Vagina (tissue), 2 donors: ENCODE data around the gene MSH5. TPM values are rescaled to one million over a fixed set of nuclear protein-coding genes. Genes with fewer than 3 reads are reported as not detected.

Source experiments
- DNase-seq, 2 donors: peaks; one replicate each; pipeline ENCODE4 v3.0.0-alpha.2; 2017; ENCODE audit errors: extremely low spot score in 2 of 2
- H3K27ac ChIP-seq: fragments of 200-600 bp; sonication (generic); one replicate; pipeline ENCODE4 v1.5.1; 2019
- H3K27me3 ChIP-seq: fragments of 200-600 bp; sonication (generic); one replicate; pipeline ENCODE4 v1.5.1; 2019
- H3K36me3 ChIP-seq, 2 donors: fragments of 200-600 bp; sonication (generic); one replicate each; pipeline ENCODE4 v1.5.1; 2017 to 2019
- H3K4me1 ChIP-seq: fragments of 200-600 bp; sonication (generic); one replicate; pipeline ENCODE4 v1.5.1; 2019
- H3K4me3 ChIP-seq, 2 donors: fragments of 200-600 bp; sonication (generic); 1 replicate in 1 of 2; 2 replicates in 1 of 2; pipeline ENCODE4 v1.5.1; 2016 to 2019
- H3K9me3 ChIP-seq: fragments of 200-600 bp; sonication (generic); one replicate; pipeline ENCODE4 v1.5.1; 2019
- POLR2A ChIP-seq, 2 donors: fragments of 450-650 bp; IDR thresholded peaks; one replicate each; pipeline ENCODE4 v1.6.1; 2017; ENCODE audit warnings: antibody characterized with exemption in 2 of 2, mild to moderate bottlenecking in 2 of 2, moderate library complexity in 2 of 2
- POLR2AphosphoS5 ChIP-seq, 2 donors: sonication (generic); formaldehyde crosslinking; IDR thresholded peaks; one replicate each; pipeline ENCODE4 v1.9.0; 2017; ENCODE audit warnings: antibody characterized with exemption in 2 of 2, mild to moderate bottlenecking in 2 of 2, low read depth in 1 of 2; ENCODE audit not compliant: insufficient read depth in 1 of 2
- intact Hi-C: fragments of 100-400 bp; cut with DNase I; formaldehyde crosslinking; loops from one replicate; pipeline ENCODE4 v1.15.1; 2023
- total RNA-seq: library from RNA; depleted of rRNA; stranded (reverse); fragments of >200 nt; gene quantifications from one replicate; pipeline ENCODE4 v1.2.3, GENCODE V29; 2016
- TF ChIP-seq, protein P1 (sequence below), 3 experiments: fragments of 450-650 bp in 2 of 3; fragments of 200-600 bp in 1 of 3; sonication (generic) in 1 of 3; IDR thresholded peaks; one replicate each; pipeline ENCODE4 v1.5.1; 2017 to 2019; ENCODE audit warnings: antibody characterized with exemption in 3 of 3, mild to moderate bottlenecking in 2 of 3, moderate library complexity in 2 of 3

Gene MSH5
- total RNA-seq, 1 donor from 2014 or later, result 11.0 TPM

DNA sequence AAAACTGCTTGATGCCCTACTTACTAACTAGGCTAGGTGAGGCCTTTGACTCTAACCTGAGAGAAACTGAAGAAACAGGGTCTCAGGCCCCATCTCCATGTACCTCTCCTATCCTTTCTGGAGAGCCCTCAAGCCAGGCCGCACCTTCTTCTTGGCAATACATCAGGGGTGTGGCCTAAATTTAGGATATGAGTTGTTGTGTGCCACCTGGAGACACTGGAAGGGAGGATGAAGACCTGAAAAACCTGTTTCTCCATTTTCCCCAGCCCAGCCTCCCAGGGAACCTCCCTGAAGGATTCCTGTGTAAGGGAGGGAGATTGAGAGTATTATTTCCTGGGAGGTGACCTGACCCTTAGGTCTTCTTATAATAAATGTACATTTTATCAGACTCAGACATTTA is 21.5 kb upstream of the MSH5 start:
- TF ChIP-seq POLR2A (IDR thresholded peaks at IDR 0.05) (no peak), POLR2AphosphoS5 (IDR thresholded peaks at IDR 0.05; ENCODE audit: insufficient read depth in 1 of 2, low read depth in 1 of 2) (peak in 1 of 2 donors; percentile 88)
- Histone ChIP-seq H3K4me3 (no peak overlapping the region), H3K9me3 (no peaks in the 10 kb centered on the region), H3K27ac (peak overlapping the region; percentile 71), H3K4me1 (peaks cover 14% of the 10 kb centered on the region), H3K36me3 (no peaks in the 10 kb centered on the region), H3K27me3 (no peaks in the 10 kb centered on the region)
- intact Hi-C loops, result no loop called here
- no peak for DNase-seq

- peaks cover 13% of the 10 kb centered on the region for H3K4me1 ChIP-seq
- H3K4me3 ChIP-seq, result no peak overlapping the region
- H3K27ac ChIP-seq, result peak overlapping the region; percentile 71
- no peaks in the 10 kb centered on the region for H3K27me3 ChIP-seq
- intact Hi-C loops, result no loop called here
- TF ChIP-seq POLR2A (IDR thresholded peaks at IDR 0.05) (no peak), POLR2AphosphoS5 (IDR thresholded peaks at IDR 0.05; ENCODE audit: insufficient read depth in 1 of 2, low read depth in 1 of 2) (no peak)
- TF ChIP-seq, protein P1, sequence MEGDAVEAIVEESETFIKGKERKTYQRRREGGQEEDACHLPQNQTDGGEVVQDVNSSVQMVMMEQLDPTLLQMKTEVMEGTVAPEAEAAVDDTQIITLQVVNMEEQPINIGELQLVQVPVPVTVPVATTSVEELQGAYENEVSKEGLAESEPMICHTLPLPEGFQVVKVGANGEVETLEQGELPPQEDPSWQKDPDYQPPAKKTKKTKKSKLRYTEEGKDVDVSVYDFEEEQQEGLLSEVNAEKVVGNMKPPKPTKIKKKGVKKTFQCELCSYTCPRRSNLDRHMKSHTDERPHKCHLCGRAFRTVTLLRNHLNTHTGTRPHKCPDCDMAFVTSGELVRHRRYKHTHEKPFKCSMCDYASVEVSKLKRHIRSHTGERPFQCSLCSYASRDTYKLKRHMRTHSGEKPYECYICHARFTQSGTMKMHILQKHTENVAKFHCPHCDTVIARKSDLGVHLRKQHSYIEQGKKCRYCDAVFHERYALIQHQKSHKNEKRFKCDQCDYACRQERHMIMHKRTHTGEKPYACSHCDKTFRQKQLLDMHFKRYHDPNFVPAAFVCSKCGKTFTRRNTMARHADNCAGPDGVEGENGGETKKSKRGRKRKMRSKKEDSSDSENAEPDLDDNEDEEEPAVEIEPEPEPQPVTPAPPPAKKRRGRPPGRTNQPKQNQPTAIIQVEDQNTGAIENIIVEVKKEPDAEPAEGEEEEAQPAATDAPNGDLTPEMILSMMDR (IDR thresholded peaks at IDR 0.05), result no peak
- no peak for DNase-seq
- H3K9me3 ChIP-seq, result no peaks in the 10 kb centered on the region
- no peaks in the 10 kb centered on the region for H3K36me3 ChIP-seq
These were observed 20.8 kb upstream of the MSH5 start for GRCh38 chr6:31719001-31719400.

DNA sequence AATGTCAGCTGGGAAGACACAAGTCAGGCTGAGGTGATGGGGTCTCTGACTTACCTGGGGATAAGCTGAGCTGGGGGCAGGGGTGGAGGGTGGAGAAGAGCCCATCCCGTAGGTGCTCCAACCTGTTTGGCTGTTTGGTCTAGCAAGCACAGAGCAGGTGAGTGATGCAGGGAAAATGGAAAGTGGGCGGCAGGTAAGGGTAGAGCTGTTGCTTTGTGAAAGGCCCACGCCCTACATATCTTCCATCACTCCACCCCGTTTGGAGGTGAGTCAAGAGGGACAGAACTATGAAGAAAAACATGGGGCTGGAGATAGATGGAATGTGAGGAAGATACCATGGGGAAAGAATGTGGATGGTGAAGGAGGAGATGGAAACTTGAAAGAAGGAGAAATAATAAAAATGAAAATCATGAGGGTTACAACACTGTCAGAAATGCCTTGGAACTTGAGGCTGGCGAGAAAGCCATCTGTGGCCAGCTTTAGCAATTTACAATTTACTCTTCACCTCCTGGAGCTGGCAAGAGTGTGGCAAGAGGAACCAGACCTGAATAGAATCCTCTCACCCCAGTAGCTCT is 19.5 kb upstream of the MSH5 start:
- TF ChIP-seq POLR2A (IDR thresholded peaks at IDR 0.05) (no peak), POLR2AphosphoS5 (IDR thresholded peaks at IDR 0.05; ENCODE audit: insufficient read depth in 1 of 2, low read depth in 1 of 2) (no peak)
- TF ChIP-seq, protein P1 (IDR thresholded peaks at IDR 0.05), result no peak
- intact Hi-C loops, result no loop called here
- Histone ChIP-seq H3K27ac (no peak overlapping the region), H3K4me1 (peaks cover 7% of the 10 kb centered on the region), H3K4me3 (peak overlapping the region in 1 of 2 donors; percentile 3), H3K9me3 (no peaks in the 10 kb centered on the region), H3K36me3 (no peaks in the 10 kb centered on the region), H3K27me3 (no peaks in the 10 kb centered on the region)
- no peak for DNase-seq

DNA sequence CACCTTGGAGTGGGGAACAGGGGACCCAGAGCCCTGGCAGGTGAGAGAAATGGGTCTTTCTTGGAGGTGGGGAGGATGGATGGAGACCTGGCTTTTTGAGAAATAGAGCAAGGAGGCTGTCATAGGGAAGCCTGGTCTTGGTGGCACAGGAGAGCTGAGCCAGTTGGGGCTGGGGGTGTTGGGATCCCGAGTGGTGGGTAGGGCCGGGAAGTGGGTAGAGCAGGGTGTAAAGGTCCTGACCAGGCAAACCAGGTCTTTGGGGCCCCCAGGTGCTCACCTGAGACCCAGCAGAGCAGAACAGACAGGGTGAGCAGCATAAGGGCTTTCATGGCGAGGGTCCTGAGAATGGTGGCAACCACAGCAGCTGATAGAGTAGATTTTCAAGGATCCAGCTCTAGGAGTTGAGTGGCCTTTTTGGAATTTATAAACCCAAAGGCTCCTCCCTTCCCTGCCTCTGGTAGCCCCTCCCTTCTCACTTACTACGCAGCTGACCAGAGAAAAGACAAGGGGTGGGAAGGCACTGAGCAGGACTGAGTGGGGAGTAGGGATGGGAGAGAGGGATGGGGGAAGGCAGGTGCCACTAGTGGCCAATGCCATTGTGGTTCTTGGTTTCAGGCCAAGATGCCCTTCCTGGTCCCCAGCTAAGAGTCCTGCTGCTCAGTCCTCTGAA is 18.3 kb upstream of the MSH5 start, which contains the start of gene LY6G6C:
Gene LY6G6C (minus strand): TSS at position 396 of the 670 bp plus-strand sequence. CDS start 67 bp downstream, at position 329.
- no peak for TF ChIP-seq POLR2A (IDR thresholded peaks at IDR 0.05)
- TF ChIP-seq, protein P1 (IDR thresholded peaks at IDR 0.05), result no peak
- no peak for TF ChIP-seq POLR2AphosphoS5 (IDR thresholded peaks at IDR 0.05; ENCODE audit: insufficient read depth in 1 of 2, low read depth in 1 of 2)
- intact Hi-C loops, result no loop called here
- no peak for DNase-seq
- Histone ChIP-seq H3K36me3 (peaks cover 0 to 4% of the 10 kb centered on the region in 2 donors), H3K4me1 (peaks cover 13% of the 10 kb centered on the region), H3K27ac (no peak within 1 kb of the TSS), H3K9me3 (no peaks in the 10 kb centered on the region), H3K27me3 (no peaks in the 10 kb centered on the region), H3K4me3 (no peak within 1 kb of the TSS)

DNA sequence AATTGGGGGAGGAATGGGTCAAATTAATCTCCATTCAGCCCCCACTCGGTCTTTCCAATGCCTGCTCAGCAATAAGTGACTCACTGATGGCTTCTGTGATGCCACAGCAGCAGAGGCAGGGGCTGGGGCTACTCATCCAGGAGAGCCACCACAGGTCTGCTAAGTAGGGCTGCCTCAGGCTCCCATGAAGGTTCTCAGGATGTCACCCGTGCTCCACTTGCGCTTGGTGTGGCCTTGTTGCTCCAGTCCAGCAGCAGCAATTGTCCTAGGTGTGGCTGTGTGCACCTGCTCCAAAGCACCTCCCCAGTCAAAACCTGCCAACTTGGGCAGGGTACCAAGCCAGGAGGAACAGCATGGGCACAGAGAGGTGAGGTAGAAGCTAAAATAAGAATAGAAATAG is 17.6 kb upstream of the MSH5 start:
- H3K27ac ChIP-seq, result no peak overlapping the region
- H3K36me3 ChIP-seq, result peaks cover 0 to 11% of the 10 kb centered on the region in 2 donors
- intact Hi-C loops, result no loop called here
- no peaks in the 10 kb centered on the region for H3K27me3 ChIP-seq
- no peak overlapping the region for H3K4me3 ChIP-seq
- no peak for DNase-seq
- no peaks in the 10 kb centered on the region for H3K9me3 ChIP-seq
- TF ChIP-seq POLR2A (IDR thresholded peaks at IDR 0.05) (no peak), POLR2AphosphoS5 (IDR thresholded peaks at IDR 0.05; ENCODE audit: insufficient read depth in 1 of 2, low read depth in 1 of 2) (no peak)
- TF ChIP-seq, protein P1 (IDR thresholded peaks at IDR 0.05), result no peak
- peaks cover 20% of the 10 kb centered on the region for H3K4me1 ChIP-seq
